ENCODE measurements around the gene NMNAT2. TPM values are rescaled to one million over a fixed set of nuclear protein-coding genes. Genes with fewer than 3 reads are reported as not detected.
"Not testable (repeated sequence)": the region's sequence is repeated elsewhere in the genome, so short reads cannot be mapped to it uniquely, and the experiment has no call there.

NMNAT2 gene
- total RNA-seq, 1 donor from 2014 or later = 41.5 TPM

- DNase-seq = no peak
Observed at GRCh38 chr1:183259924-183260323, 158.3 kb downstream of the NMNAT2 start.

- DNase-seq = no peak
Observed at GRCh38 chr1:183255073-183255472, 163.1 kb downstream of the NMNAT2 start.

- no peak for DNase-seq
Observed at GRCh38 chr1:183251959-183252450, 166.2 kb downstream of the NMNAT2 start.

GRCh38 chr1:183251101-183251958, 166.8 kb downstream of the NMNAT2 start:
- DNase-seq = no peak

- no peak for DNase-seq
Observed at GRCh38 chr1:183249941-183250452, 168.2 kb downstream of the NMNAT2 start.

GRCh38 chr1:183248989-183249691, 169.0 kb downstream of the NMNAT2 start:
- DNase-seq = no peak

- no peak for DNase-seq
Observed at GRCh38 chr1:183247931-183248330, 170.2 kb downstream of the NMNAT2 start.

- no peak for DNase-seq
Observed at GRCh38 chr1:183247484-183247883, 170.7 kb downstream of the NMNAT2 start.

GRCh38 chr1:183247066-183247465, 171.1 kb downstream of the NMNAT2 start:
- no peak for DNase-seq

- no peak for DNase-seq
Observed at GRCh38 chr1:183246436-183246835, 171.7 kb downstream of the NMNAT2 start.

- DNase-seq = no peak
Observed at GRCh38 chr1:183245357-183245756, 172.8 kb downstream of the NMNAT2 start.

GRCh38 chr1:183244466-183244865, 173.7 kb downstream of the NMNAT2 start:
- DNase-seq = no peak

- DNase-seq = no peak
Observed at GRCh38 chr1:183243161-183244050, 174.8 kb downstream of the NMNAT2 start.

GRCh38 chr1:183242556-183242955, 175.6 kb downstream of the NMNAT2 start:
- DNase-seq = no peak

GRCh38 chr1:183241471-183241870, 176.7 kb downstream of the NMNAT2 start:
- no peak for DNase-seq

- DNase-seq = not testable (repeated sequence)
Observed at GRCh38 chr1:183240853-183241252, 177.3 kb downstream of the NMNAT2 start.

- no peak for DNase-seq
Observed at GRCh38 chr1:183240526-183240825, 177.7 kb downstream of the NMNAT2 start.

- DNase-seq = no peak
Observed at GRCh38 chr1:183239793-183240525, 178.2 kb downstream of the NMNAT2 start.

- no peak for DNase-seq
Observed at GRCh38 chr1:183239220-183239742, 178.9 kb downstream of the NMNAT2 start.

- no peak for DNase-seq
Observed at GRCh38 chr1:183238071-183238470, 180.1 kb downstream of the NMNAT2 start.

- no peak for DNase-seq
Observed at GRCh38 chr1:183237046-183237445, 181.1 kb downstream of the NMNAT2 start.
